CD14-positive monocyte (primary cell): Measurements from ENCODE around the gene CCDC78. TPM values are rescaled to one million over a fixed set of nuclear protein-coding genes. Genes with fewer than 3 reads are reported as not detected.

Source experiments
- DNase-seq, 3 donors: peaks; one replicate each; pipeline ENCODE4 v3.0.0-alpha.2; 2011 to 2022
- H2AFZ ChIP-seq: 2 replicates; pipeline ENCODE4 v1.6.0; 2012; ENCODE audit warnings: mild to moderate bottlenecking, low read depth, low read length, inconsistent platforms; ENCODE audit not compliant: insufficient read depth, poor library complexity, severe bottlenecking
- H3K27ac ChIP-seq, 2 donors: 1 replicate in 1 of 2; 2 replicates in 1 of 2; pipeline ENCODE4 v1.5.1; 2012 to 2013; ENCODE audit warnings: low read length in 2 of 2, control low read depth in 1 of 2, inconsistent platforms in 1 of 2, low read depth in 1 of 2, mild to moderate bottlenecking in 1 of 2
- H3K27me3 ChIP-seq, 2 donors: one replicate each; pipeline versions ENCODE4 v1.6.0 to v1.6.1; 2011 to 2013; ENCODE audit warnings: low read length in 2 of 2; ENCODE audit not compliant: control insufficient read depth in 2 of 2, insufficient read depth in 2 of 2
- H3K36me3 ChIP-seq, 2 donors: replicated peaks in 1 of 2; 1 replicate in 1 of 2; 2 replicates in 1 of 2; pipeline versions ENCODE4 v1.5.1 to v1.6.1; 2012 to 2013; ENCODE audit warnings: low read length in 2 of 2, control low read depth in 1 of 2, inconsistent platforms in 1 of 2, mild to moderate bottlenecking in 1 of 2; ENCODE audit not compliant: insufficient read depth in 2 of 2, control insufficient read depth in 1 of 2
- H3K4me1 ChIP-seq, 2 donors: 1 replicate in 1 of 2; 2 replicates in 1 of 2; pipeline versions ENCODE4 v1.5.1 to v1.6.1; 2012 to 2013; ENCODE audit warnings: low read length in 2 of 2, control low read depth in 1 of 2, inconsistent platforms in 1 of 2, mild to moderate bottlenecking in 1 of 2, moderate library complexity in 1 of 2; ENCODE audit not compliant: insufficient read depth in 2 of 2, control insufficient read depth in 1 of 2
- H3K4me2 ChIP-seq: replicated peaks from 2 replicates; pipeline ENCODE3; 2012; ENCODE audit warnings: low read length, moderate library complexity, mild to moderate bottlenecking; ENCODE audit not compliant: poor library complexity, severe bottlenecking; ENCODE audit errors: extremely low read depth
- H3K4me3 ChIP-seq, 3 experiments: fragments of 200-600 bp in 1 of 3; sonication (generic) in 1 of 3; replicated peaks in 1 of 3; 1 replicate in 2 of 3; 2 replicates in 1 of 3; pipeline ENCODE4 v1.5.1; 2011 to 2013; ENCODE audit warnings: low read length in 3 of 3, mild to moderate bottlenecking in 3 of 3, control low read depth in 2 of 3, low read depth in 2 of 3, inconsistent platforms in 1 of 3, moderate library complexity in 1 of 3
- H3K79me2 ChIP-seq: 2 replicates; pipeline ENCODE4 v1.6.0; 2012; ENCODE audit warnings: mild to moderate bottlenecking, control low read depth, inconsistent platforms, low read length, moderate library complexity; ENCODE audit not compliant: insufficient read depth
- H3K9ac ChIP-seq: 2 replicates; pipeline ENCODE4 v1.6.0; 2017; ENCODE audit warnings: low read length, mild to moderate bottlenecking; ENCODE audit not compliant: insufficient read depth, poor library complexity, severe bottlenecking
- H3K9me3 ChIP-seq, 2 donors: replicated peaks in 1 of 2; 1 replicate in 1 of 2; 2 replicates in 1 of 2; pipeline versions ENCODE4 v1.5.1 to v1.6.1; 2012 to 2013; ENCODE audit warnings: low read length in 2 of 2, control low read depth in 1 of 2; ENCODE audit not compliant: control insufficient read depth in 1 of 2, insufficient read depth in 1 of 2
- H4K20me1 ChIP-seq: 2 replicates; pipeline ENCODE4 v1.6.0; 2012; ENCODE audit warnings: mild to moderate bottlenecking, low read length, control low read depth, moderate library complexity; ENCODE audit not compliant: insufficient read depth
- H3K27ac Mint-ChIP-seq, 7 donors: one replicate each; pipeline ENCODE4 v1.8.0; 2020; ENCODE audit warnings: mild to moderate bottlenecking in 7 of 7, mixed read lengths in 7 of 7, moderate library complexity in 6 of 7, inconsistent platforms in 2 of 7
- H3K27me3 Mint-ChIP-seq, 3 donors: one replicate each; pipeline ENCODE4 v1.8.0; 2021 to 2022; ENCODE audit warnings: low read depth in 3 of 3, mild to moderate bottlenecking in 3 of 3, mixed read lengths in 3 of 3, moderate library complexity in 3 of 3, inconsistent platforms in 1 of 3
- H3K36me3 Mint-ChIP-seq, 2 donors: one replicate each; pipeline ENCODE4 v1.8.0; 2020; ENCODE audit warnings: mixed read lengths in 2 of 2, inconsistent platforms in 1 of 2, mild to moderate bottlenecking in 1 of 2
- H3K4me1 Mint-ChIP-seq: one replicate; pipeline ENCODE4 v1.8.0; 2020; ENCODE audit warnings: mild to moderate bottlenecking, mixed read lengths
- H3K4me3 Mint-ChIP-seq, 2 donors: one replicate each; pipeline ENCODE4 v1.8.0; 2020; ENCODE audit warnings: mild to moderate bottlenecking in 2 of 2, mixed read lengths in 2 of 2, moderate library complexity in 1 of 2
- H3K9me3 Mint-ChIP-seq, 7 donors: one replicate each; pipeline ENCODE4 v1.8.0; 2020 to 2022; ENCODE audit warnings: mixed read lengths in 7 of 7, mild to moderate bottlenecking in 6 of 7, moderate library complexity in 6 of 7, inconsistent platforms in 2 of 7
- WGBS: methylation state at CpG from one replicate; pipeline ENCODE4 v1.1.5; 2013; ENCODE audit warnings: missing lambda C conversion rate; ENCODE audit not compliant: insufficient coverage; 5-methylcytosine and 5-hydroxymethylcytosine counted together
- intact Hi-C, 2 donors: fragments of 100-400 bp; cut with micrococcal nuclease; formaldehyde crosslinking; loops; one replicate each; pipeline versions ENCODE4 v1.15.0 to v1.15.1; 2023
- polyA plus RNA-seq, 3 donors: library from polyadenylated mRNA; depleted of rRNA in 1 of 3; unstranded in 2 of 3; stranded (reverse) in 1 of 3; fragments of 300-500 nt in 2 of 3; fragments of >200 nt in 1 of 3; fragmentation: Illumina TruSeq in 2 of 3; gene quantifications; 1 replicate in 2 of 3; 2 replicates in 1 of 3; pipeline ENCODE4 v1.2.3, GENCODE V29; 2012 to 2021
- TF ChIP-seq, protein P1 (sequence below): fragments of 200-600 bp; IDR thresholded peaks from one replicate; pipeline ENCODE4 v1.8.0; 2022; ENCODE audit warnings: antibody characterized with exemption, mild to moderate bottlenecking

CCDC78 gene
- polyA plus RNA-seq, 3 donors, result 0.96 TPM; not detected in 2

DNA sequence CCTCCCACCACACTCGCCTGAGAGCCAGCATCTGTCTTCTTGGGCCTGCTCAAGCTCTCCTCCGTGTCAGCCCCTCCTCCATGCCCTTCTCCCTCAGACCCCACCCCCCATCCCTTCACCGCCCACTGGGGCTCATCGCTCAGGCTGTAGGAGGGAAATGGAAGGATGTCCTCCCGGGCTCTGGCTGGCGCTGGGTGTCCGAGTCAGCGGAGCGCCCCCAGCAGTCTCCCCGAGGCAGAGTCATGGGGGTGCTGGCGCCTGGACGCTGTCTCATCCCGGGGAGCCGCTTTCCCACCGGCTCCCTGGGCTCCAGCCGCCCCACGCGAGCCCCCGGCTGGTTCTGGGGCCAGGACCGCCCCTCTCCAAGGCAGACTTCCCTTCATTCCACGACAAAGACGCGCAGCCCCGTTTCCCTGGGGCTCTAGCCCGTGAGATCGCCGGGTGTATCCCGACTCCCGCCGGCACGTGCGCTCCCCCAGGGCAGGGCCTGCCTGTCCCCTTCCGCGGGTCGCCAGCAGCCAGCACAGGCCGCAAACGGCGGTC lies 5.7 kb downstream of the CCDC78 start:
- peaks cover 25 to 35% of the 10 kb centered on the region in 2 donors for H3K4me1 ChIP-seq
- Mint-ChIP-seq H3K27me3 (peaks cover 39 to 54% (median 40%) of the 10 kb centered on the region in 3 donors), H3K27ac (peak overlapping the region in 2 of 7 donors; percentile 30 to 61), H3K4me1 (peaks cover 19% of the 10 kb centered on the region), H3K4me3 (peak overlapping the region; percentile 79 to 87), H3K9me3 (peaks cover 0 to 3% (median 0%) of the 10 kb centered on the region in 7 donors), H3K36me3 (peaks cover 5 to 7% of the 10 kb centered on the region in 2 donors)
- peaks cover 11 to 53% of the 10 kb centered on the region in 2 donors for H3K27me3 ChIP-seq
- H2AFZ ChIP-seq, result peak overlapping the region; percentile 100
- peak overlapping the region; percentile 72 for H3K9ac ChIP-seq
- whole genome bisulfite sequencing, result 0% methylated on average over 34 of the region's 38 CpGs
- H3K9me3 ChIP-seq, result peaks cover 4 to 9% of the 10 kb centered on the region in 2 donors
- TF ChIP-seq, protein P1, sequence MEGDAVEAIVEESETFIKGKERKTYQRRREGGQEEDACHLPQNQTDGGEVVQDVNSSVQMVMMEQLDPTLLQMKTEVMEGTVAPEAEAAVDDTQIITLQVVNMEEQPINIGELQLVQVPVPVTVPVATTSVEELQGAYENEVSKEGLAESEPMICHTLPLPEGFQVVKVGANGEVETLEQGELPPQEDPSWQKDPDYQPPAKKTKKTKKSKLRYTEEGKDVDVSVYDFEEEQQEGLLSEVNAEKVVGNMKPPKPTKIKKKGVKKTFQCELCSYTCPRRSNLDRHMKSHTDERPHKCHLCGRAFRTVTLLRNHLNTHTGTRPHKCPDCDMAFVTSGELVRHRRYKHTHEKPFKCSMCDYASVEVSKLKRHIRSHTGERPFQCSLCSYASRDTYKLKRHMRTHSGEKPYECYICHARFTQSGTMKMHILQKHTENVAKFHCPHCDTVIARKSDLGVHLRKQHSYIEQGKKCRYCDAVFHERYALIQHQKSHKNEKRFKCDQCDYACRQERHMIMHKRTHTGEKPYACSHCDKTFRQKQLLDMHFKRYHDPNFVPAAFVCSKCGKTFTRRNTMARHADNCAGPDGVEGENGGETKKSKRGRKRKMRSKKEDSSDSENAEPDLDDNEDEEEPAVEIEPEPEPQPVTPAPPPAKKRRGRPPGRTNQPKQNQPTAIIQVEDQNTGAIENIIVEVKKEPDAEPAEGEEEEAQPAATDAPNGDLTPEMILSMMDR, result peak; percentile 10
- no peaks in the 10 kb centered on the region for H3K36me3 ChIP-seq
- intact Hi-C loops, result no loop called here
- peaks cover 20% of the 10 kb centered on the region for H4K20me1 ChIP-seq
- no peaks in the 10 kb centered on the region for H3K79me2 ChIP-seq
- peak overlapping the region; percentile 51 to 88 (median 54) for H3K4me3 ChIP-seq
- H3K27ac ChIP-seq, result peak overlapping the region in 1 of 2 donors; percentile 36
- no peak for DNase-seq
- H3K4me2 ChIP-seq, result peak overlapping the region; percentile 100

DNA sequence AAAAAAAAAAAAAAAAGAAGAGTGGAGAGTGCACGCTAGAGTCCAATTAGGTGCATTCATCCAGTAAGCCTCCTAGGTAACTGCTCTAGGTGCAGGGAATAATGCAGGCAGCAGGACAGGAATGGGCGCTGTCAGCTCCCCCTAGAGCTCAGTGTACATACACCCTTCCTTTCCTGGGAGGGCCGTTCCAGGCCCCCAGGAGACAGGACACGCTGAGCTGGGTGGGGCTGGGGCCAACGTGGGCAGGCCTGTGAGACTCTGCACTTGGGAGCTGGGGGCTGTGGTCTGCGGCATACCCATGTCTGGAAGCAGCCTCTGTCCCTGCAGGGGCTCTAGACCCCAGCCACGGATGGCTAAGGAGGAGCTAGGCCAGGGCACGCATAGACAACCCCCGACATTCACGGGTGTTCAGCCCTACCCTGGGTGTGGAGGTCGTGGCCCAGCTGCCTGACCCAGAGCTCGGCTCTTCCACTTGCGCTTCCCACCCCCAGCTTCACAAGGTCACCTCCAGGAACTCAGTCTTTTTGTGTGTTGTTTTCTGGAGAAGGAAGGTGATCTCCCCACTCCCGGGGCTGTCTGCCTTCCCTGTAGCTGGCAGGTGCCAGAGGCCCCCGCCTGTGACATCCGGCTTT lies 6.3 kb downstream of the CCDC78 start:
- TF ChIP-seq, protein P1, result no peak
- DNase-seq, result no peak

More for the DNA sequence above, 6.3 kb downstream of the CCDC78 start:
- peak overlapping the region; percentile 100 for H2AFZ ChIP-seq
- 7% methylated on average over 10 of the region's 16 CpGs for WGBS
- no peak overlapping the region for H3K27ac ChIP-seq
- peaks cover 20% of the 10 kb centered on the region for H4K20me1 ChIP-seq
- H3K9me3 ChIP-seq, result peaks cover 4 to 9% of the 10 kb centered on the region in 2 donors
- H3K4me1 Mint-ChIP-seq, result peaks cover 19% of the 10 kb centered on the region
- no peaks in the 10 kb centered on the region for H3K36me3 ChIP-seq
- H3K4me3 ChIP-seq, result peak overlapping the region in 2 of 3 experiments; percentile 51 to 88
- H3K27ac Mint-ChIP-seq, result peak overlapping the region in 1 of 7 donors; percentile 61
- peaks cover 0 to 3% (median 0%) of the 10 kb centered on the region in 7 donors for H3K9me3 Mint-ChIP-seq
- peaks cover 5 to 7% of the 10 kb centered on the region in 2 donors for H3K36me3 Mint-ChIP-seq
- peaks cover 11 to 47% of the 10 kb centered on the region in 2 donors for H3K27me3 ChIP-seq
- peak overlapping the region; percentile 79 to 87 for H3K4me3 Mint-ChIP-seq
- H3K27me3 Mint-ChIP-seq, result peaks cover 36 to 48% (median 37%) of the 10 kb centered on the region in 3 donors
- intact Hi-C loops, result no loop called here
- peak overlapping the region; percentile 100 for H3K4me2 ChIP-seq
- H3K79me2 ChIP-seq, result no peaks in the 10 kb centered on the region
- H3K4me1 ChIP-seq, result peaks cover 25 to 40% of the 10 kb centered on the region in 2 donors
- H3K9ac ChIP-seq, result peak overlapping the region; percentile 72
